Tongue (tissue), 2 donors: ENCODE measurements around the gene UGT2B17. TPM values are rescaled to one million over a fixed set of nuclear protein-coding genes. Genes with fewer than 3 reads are reported as not detected.
"Not testable (repeated sequence)": the region's sequence is repeated elsewhere in the genome, so short reads cannot be mapped to it uniquely, and the experiment has no call there.

Experiments used
- DNase-seq: peaks from one replicate; pipeline ENCODE4 v3.0.0-alpha.2; 2015
- total RNA-seq: library from RNA; depleted of rRNA; stranded (reverse); fragments of >200 nt; gene quantifications from one replicate; pipeline ENCODE4 v1.2.3, GENCODE V29; 2014

Gene UGT2B17
- total RNA-seq, 1 donor from 2014 or later: not detected

DNA sequence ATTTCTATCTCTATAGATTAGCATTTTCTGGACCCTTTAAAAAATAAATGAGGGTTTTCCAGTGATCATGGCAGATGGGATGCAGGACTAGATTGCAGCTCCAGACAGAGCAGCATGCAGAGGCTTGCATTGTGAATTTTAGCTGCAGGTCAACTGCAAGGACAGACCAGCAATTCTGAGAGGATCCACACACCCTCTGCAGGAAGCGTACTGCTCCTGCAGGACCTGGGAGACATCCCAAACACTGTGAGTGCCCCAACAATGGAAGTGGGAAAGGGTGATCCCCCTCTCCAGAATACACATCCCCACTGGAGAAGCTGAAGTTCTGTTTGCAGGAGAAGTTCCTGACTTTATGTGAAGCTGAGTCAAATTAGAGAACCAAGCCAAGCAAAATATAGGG lies 7.1 kb downstream of the UGT2B17 start:
- DNase-seq: not testable (repeated sequence)

- not testable (repeated sequence) for DNase-seq
Observed at GRCh38 chr4:68568535-68568934, 7.6 kb downstream of the UGT2B17 start.

- DNase-seq: not testable (repeated sequence)
Observed at GRCh38 chr4:68566364-68566763, 9.8 kb downstream of the UGT2B17 start.

- DNase-seq: not testable (repeated sequence)
Observed at GRCh38 chr4:68565082-68565481, 11.0 kb downstream of the UGT2B17 start.

GRCh38 chr4:68560364-68561070 lies 15.6 kb downstream of the UGT2B17 start:
- not testable (repeated sequence) for DNase-seq

DNA sequence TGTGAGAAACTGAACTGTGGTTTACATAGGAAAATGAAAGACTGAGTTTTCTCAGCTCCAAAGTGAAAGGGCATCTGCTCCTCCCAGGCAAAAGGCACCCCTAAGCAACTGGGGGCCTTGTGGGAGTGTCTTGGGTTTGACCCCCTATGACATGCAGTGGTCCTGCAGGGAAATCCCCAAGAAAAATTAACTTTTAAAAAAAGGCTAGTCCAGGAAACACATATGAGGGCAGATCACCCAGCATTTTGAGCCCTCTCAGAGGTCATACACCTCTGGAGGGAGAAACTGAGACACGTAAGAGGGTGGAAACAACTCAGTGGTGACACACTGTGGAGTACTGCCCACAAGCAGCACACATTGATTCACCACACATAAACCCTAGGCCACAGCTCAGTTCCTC lies 22.3 kb downstream of the UGT2B17 start:
- DNase-seq: not testable (repeated sequence)

- DNase-seq: not testable (repeated sequence)
Observed at GRCh38 chr4:68552818-68553811, 23.0 kb downstream of the UGT2B17 start.

GRCh38 chr4:68542742-68543141 lies 33.4 kb downstream of the UGT2B17 start:
- not testable (repeated sequence) for DNase-seq

DNA sequence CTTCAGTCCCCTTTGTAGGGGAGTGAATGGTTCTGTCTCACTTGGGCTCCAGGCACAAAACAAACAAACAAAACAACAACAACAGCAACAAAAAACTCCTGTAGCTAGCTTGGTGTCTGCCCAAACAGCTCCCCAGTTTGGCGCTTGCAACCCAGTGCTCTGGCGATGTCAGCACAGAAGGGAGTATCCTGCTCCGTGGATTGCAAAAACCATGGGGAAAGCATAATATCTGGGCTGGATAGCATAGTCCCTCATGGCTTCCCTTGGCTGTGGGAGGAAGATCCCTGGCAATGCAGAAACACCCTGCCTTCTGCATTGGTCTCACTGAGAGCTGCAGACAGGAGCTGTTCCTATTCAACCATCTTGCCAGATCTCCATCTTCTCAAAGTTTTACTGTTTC lies 39.7 kb downstream of the UGT2B17 start:
- DNase-seq: no peak

- DNase-seq: no peak
Observed at GRCh38 chr4:68535974-68536373, 40.1 kb downstream of the UGT2B17 start.

DNA sequence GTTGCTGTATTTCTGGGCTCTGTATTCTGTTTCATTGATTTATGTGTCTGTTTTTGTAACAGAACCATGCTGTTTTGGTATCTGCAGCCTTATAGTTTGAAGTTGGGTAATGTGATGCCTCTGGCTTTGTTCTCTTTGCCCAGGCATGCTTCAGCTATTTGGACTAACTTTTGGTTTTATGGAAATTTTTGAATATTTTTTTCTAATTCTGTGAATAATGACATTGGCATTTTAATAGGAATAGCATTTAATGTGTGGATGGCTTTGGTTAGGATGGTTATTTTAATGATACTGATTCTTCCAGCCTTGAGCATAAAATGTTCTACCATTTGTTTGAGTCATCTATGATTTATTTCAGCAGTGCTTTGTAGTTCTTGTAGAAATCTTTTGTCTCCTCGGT lies 53.9 kb downstream of the UGT2B17 start:
- DNase-seq: not testable (repeated sequence)

DNA sequence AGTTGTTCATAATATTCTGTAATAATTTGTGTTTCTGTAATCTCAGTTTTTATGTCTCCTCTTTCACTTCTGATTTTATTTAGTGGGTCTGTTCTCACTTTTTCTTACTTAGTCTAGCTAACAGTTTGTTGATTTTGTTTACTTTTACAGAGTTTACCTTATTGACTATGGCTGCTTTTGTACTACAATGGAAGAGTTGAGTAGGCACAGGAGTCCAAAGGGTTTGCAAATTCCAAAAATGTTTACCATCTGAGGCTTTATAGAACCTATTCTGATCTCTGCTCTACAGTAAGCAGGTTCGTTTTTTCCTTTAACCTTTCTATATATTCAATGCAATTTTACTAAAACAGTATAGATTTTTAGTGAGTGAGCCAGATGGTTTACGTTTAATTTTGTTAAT lies 55.1 kb downstream of the UGT2B17 start:
- DNase-seq: no peak

GRCh38 chr4:68518889-68519288 lies 57.2 kb downstream of the UGT2B17 start:
- DNase-seq: no peak

- DNase-seq: not testable (repeated sequence)
Observed at GRCh38 chr4:68505452-68505851, 70.7 kb downstream of the UGT2B17 start.

GRCh38 chr4:68504836-68505235 lies 71.3 kb downstream of the UGT2B17 start:
- DNase-seq: not testable (repeated sequence)

- DNase-seq: not testable (repeated sequence)
Observed at GRCh38 chr4:68503462-68503861, 72.7 kb downstream of the UGT2B17 start.

DNA sequence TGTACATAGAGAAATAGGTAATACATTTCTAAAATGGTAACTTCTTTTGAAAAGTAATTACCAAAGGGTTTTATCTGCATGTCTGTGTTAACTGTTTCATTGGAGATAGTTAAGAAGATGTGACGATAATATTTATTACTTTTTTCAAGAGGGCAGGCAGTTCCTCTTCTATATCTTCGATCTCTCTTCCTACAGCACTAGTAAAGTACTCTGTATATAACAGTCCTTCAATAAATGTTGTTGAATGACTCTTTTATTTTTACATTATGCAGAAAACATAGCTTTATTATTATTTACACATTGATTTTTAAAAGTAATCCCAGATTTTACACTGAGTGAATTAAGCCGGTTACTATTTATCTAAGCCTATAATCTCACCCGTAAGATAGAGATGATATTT lies 77.1 kb downstream of the UGT2B17 start:
- DNase-seq: no peak

DNA sequence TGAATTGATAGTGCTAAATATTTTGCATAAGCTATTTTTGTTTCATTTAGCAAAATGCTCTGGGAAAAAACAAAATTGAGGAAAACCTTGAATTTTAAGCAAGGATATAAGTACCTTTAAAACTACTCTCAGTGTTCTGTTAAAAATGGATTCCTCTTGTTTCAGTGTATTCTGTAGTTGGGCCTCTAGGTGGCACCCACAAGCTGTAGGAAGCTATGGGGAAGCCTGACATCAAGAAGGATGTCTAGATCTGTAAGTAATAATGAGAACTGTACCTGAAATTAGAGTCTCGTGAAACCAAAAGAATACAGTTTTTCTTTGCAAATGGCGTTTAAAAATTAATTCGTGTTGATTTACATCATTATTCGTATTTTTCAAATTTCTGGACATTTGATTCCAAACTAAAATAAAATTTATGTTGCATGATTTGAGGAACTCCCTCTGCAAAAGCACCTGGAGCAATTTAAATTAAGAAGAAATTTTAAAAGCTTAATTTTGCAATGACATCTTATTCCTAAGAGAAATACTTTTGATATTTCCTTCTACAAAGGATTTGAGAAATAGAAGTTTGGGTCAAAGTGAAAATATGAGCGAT lies 77.6 kb downstream of the UGT2B17 start:
- DNase-seq: peak; percentile 85

DNA sequence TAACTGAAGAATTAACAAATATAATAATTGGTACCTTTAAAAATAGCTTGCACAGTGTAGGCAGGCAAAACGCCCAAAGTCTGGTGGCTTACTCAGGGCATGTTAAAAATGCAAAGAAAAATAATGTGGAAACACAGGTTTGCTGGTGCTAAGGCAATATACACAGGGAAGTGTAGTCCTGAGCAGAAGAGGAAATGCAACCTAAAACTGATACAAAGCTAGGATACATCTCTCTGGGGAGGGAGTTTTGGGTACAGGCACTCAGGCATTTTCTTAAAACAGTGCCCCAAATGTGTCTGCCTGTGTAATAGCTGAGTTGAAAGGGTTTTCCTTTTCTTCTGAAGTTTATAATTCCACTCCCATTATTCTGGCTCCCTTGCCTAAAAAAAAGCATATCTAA lies 81.4 kb downstream of the UGT2B17 start:
- no peak for DNase-seq

- peak; percentile 19 for DNase-seq
Observed at GRCh38 chr4:68490826-68491457, 85.2 kb downstream of the UGT2B17 start.

GRCh38 chr4:68489338-68489737 lies 86.8 kb downstream of the UGT2B17 start:
- DNase-seq: no peak
